ENCODE measurements around the gene BMS1. TPM values are rescaled to one million over a fixed set of nuclear protein-coding genes. Genes with fewer than 3 reads are reported as not detected.

BMS1 gene
- total RNA-seq, 1 experiment from 2014 or later: 44.2 TPM

GRCh38 chr10:42755556-42756093, 27.0 kb upstream of the BMS1 start:
- Histone ChIP-seq H2BK5ac (ENCODE audit: insufficient read length, low read length) (no peak overlapping the region), H3K18ac (ENCODE audit: insufficient read length, low read depth, low read length) (no peak overlapping the region), H2BK120ac (ENCODE audit: low read depth, low read length, poor library complexity, severe bottlenecking) (no peak overlapping the region), H4K8ac (replicated peaks; ENCODE audit: insufficient read length, low read depth, low read length) (no peak overlapping the region), H3T11ph (ENCODE audit: low read length) (no peak overlapping the region), H3K9ac (ENCODE audit: extremely low read depth, insufficient read length, low read length) (no peak overlapping the region), H3K23ac (ENCODE audit: insufficient read length, low read depth, low read length) (no peak overlapping the region), H2AK5ac (ENCODE audit: insufficient read length, low read length) (no peak overlapping the region), H2BK12ac (ENCODE audit: insufficient read length, low read depth, low read length) (no peak overlapping the region), H4K20me1 (ENCODE audit: control insufficient read depth, insufficient read depth, insufficient read length) (no peaks in the 10 kb centered on the region), H4K91ac (ENCODE audit: insufficient read length, low read depth, low read length) (no peak overlapping the region), H2BK15ac (ENCODE audit: low read depth, low read length) (no peak overlapping the region), H3K4me2 (ENCODE audit: insufficient read depth, insufficient read length, low read length) (no peak overlapping the region), H3K14ac (ENCODE audit: insufficient read depth, low read length) (no peak overlapping the region), H3K4me1 (ENCODE audit: insufficient read depth, low read length) (no peaks in the 10 kb centered on the region), H2BK20ac (ENCODE audit: low read depth, low read length, poor library complexity, severe bottlenecking) (no peak overlapping the region), H3K4ac (ENCODE audit: low read depth, low read length) (no peak overlapping the region), H4K5ac (ENCODE audit: insufficient read length, low read depth, low read length) (no peak overlapping the region), H3K56ac (ENCODE audit: insufficient read length, low read depth, low read length) (no peak overlapping the region), H3K23me2 (ENCODE audit: insufficient read length, low read depth, low read length, poor library complexity, severe bottlenecking) (peaks cover 20% of the 10 kb centered on the region), H3K79me1 (ENCODE audit: insufficient read depth, low read depth, low read length, poor library complexity, severe bottlenecking) (no peaks in the 10 kb centered on the region), H3K27me3 (ENCODE audit: insufficient read depth, low read length) (peaks cover 26% of the 10 kb centered on the region; the same call in 1 of the 2 replicates), H3K27ac (ENCODE audit: insufficient read length, low read depth, low read length) (no peak overlapping the region), H2AFZ (ENCODE audit: low read length) (no peak overlapping the region), H3K79me2 (ENCODE audit: insufficient read depth, low read length) (no peaks in the 10 kb centered on the region), H3K9me3 (ENCODE audit: control insufficient read depth, low read depth, low read length) (no peaks in the 10 kb centered on the region)
- H3K27me3 Mint-ChIP-seq (ENCODE audit: low read depth): peaks cover 94% of the 10 kb centered on the region
- WGBS (ENCODE audit: extremely low coverage, insufficient read length, low lambda C conversion rate): no CpG with 5 or more reads among the region's 10 CpGs
- H3K27ac Mint-ChIP-seq: no peak overlapping the region
- H3K4me3 Mint-ChIP-seq: peak overlapping the region; percentile 51 to 74
- H3K9me3 Mint-ChIP-seq: peaks cover 0 to 2% of the 10 kb centered on the region in 2 experiments; a peak in 1 of 5 replicates
- peaks cover 0 to 3% of the 10 kb centered on the region in 2 experiments; a peak in 2 of 4 replicates for H3K4me1 Mint-ChIP-seq
- no peak for TF ChIP-seq CTCF (conservative IDR thresholded peaks at IDR 0.05)
- no peak for DNase-seq
- H3K36me3 Mint-ChIP-seq (ENCODE audit: insufficient read depth in 1 of 3, low read depth in 3 of 3): no peaks in the 10 kb centered on the region
